Stimulated activated CD8-positive, alpha-beta memory T cell treated with anti-CD3 and anti-CD28 coated beads, Interleukin-12 subunit alpha, Interleukin-12 subunit beta, amount 100 ng/mL, for 4 hours (primary cell): ENCODE measurements around the gene MYO18A.

ENCODE experiments used
- DNase-seq: peaks from one replicate; pipeline ENCODE4 v3.0.0-alpha.2; 2020; ENCODE audit warnings: low read depth

MYO18A gene

GRCh38 chr17:29168079-29168758 lies 12.0 kb downstream of the MYO18A start:
- DNase-seq, result no peak

GRCh38 chr17:29167393-29168078 lies 12.7 kb downstream of the MYO18A start:
- no peak for DNase-seq

DNA sequence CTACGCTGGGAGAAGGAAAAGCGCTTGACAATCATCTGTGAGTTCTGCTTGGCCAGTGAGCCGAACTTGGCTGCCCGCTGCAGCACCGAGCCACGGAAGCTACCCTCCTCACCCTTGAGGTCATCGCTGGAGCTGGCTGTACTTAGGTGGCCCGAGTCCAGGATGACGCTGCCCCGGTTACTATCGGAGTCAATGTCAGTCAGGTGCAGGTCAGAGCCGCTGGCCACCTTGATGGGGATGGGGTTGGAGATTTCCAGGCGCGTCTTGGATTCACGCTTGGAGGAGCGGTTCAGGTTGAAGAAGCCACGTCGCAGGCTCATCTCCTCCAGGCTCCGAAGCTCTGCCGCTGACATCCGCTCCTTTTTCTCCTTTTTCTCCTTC lies 13.7 kb downstream of the MYO18A start:
- no peak for DNase-seq

DNA sequence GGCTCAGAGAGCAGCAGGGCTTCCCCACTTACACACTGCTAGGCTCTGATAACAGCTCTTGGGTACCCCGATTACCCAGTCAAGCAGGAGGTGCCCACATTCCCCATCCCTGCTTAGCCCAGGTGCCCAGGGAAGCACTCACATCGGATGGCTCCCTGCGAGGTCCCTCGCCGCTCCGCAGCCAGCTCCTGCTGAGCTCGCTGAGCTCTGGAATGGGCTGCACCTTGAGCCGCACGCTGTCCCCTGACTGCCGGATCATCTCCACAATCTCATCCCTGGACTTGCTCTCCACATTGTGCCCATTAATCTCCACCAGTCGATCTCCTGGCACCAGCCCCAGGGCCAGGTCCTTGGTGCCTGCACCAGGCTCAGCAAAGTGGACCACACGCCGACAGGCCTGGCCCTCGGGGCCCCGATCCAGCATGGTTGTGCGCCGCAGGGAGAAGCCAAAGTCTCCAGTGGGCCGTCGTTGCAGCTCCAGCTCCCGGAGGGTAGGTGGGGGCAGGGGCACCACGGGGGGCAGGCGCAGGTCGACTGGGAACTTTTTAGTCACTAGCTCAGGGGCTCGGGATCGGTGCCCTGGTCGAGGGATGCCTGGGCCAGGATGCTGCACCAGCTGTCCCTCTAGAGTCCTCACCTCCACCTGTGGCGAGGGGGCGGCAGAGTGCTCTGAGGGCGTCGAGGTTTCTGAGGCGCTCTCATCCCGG lies 14.2 kb downstream of the MYO18A start:
- DNase-seq, result no peak

- DNase-seq, result no peak
Observed at GRCh38 chr17:29165261-29165660, 14.9 kb downstream of the MYO18A start.

DNA sequence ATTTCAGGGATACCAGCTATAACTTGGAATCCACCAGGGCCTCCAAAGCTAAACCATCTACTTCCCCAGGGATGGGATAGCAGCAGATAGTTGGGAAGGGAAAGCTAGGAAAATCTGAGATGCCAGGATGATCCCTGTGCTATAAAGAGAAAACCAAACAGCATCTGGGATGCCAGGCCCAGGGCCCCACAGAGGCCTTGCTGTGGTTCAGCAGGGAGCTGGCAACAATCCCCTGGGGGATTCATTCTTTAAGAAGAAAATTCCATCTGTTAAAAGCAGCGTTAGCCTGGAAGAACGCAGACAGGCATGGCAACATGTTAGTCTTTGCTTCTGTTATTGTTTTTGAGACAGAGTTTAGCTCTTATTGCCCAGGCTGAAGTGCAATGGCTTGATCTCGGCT lies 16.6 kb downstream of the MYO18A start:
- DNase-seq, result no peak

DNA sequence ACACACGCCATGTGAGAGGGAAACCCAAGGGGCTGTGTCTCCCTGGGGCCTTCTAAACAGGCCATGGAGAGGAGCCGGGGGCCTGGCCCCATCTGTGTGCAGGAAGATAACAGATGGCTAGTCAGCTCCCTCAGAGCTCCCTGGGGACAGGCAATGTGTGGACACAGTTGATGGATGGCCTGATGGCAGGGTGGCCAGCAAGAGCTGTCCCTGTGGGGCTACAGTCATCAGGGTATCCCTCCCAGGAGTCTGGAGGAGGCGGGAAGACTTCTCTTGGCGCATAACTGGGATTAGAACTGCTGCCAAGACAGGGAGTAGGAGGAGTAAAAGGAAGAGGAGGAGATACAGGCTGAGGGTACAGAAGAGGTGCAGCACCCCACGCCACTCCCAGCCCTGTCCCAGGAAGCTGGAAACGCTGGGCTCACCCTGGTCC lies 17.3 kb downstream of the MYO18A start:
- DNase-seq, result no peak

DNA sequence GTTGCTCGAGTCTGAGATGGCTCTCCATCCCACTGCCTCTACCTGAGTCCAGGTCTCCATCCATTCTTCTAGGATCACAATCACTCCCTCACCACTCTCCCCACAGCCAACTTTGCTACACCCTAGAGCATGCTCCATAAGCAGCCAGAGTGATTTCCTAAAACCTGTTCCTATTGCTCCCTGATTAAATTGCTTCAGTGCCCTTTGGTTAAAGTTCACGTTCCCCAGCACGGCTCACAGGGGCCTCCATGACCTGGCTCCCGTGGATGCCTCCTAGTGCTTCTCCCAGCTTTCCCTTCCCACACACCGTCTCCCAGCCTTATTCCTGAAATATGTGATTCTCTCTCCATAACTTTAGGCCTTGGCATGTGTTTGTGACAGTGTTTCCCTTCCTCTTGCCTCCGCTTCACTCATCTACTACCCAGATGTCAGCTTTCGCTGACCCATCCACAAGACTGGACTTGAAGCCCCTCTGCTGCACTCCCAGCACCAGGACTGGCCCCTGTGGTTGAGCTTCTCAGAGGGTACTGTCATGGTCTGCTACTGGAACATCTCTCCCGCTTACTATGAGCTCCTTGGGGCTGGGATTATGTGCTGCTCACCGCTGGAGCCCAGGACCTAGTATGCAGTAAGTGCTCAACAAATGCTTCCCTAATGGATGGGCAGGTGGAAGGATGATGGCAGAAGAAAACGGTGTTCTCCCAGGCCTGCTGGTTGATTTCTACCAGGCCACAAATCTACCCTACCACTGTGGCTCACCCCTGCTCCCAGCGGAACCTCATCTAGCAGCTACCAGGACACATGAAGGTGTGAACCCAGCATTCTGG lies 17.9 kb downstream of the MYO18A start:
- DNase-seq, result no peak

DNA sequence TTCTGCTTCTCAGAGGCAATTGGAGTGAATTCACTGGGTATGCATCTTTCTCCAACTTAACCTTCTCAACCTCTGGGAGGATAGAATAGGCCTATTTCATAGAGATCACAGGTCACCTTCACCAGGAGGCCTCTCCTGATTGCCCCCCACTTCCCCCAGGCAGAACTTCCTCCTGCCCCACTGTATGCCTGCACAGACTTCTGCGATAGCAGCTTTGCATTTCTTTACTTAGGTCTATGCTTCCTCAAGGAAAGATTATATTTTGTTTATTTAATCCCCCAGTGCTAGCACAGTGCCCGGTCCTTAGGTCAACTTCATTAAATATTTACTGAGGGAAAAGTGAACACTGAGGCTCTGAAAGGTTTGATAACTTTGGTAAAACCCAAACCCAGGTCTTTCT lies 19.9 kb downstream of the MYO18A start:
- no peak for DNase-seq

DNA sequence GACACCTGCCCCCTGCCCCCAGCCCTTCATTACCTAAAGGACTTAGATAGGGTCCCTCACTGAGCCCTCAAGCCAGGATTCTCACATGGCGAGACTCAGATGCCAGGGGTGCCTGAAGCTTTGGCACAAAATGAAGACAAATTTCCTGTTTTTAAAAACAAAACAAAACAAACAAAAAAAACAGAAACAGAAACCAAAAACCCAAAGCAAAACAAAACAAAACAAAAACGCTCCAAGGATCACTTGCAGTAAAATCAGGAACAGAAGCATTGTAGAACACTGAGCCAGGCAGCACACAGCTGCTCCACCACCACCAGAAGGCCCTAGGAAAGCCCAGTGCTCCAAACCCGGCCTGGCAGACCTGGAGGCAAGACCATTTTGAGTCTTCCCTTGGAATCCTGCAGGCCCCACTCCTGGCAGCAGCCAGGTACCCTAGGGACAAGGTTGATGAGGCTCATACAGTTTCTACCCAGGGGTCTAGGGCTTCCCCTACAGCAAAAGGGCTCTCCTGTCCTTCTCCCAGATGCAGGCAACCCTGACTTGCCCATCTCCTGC lies 20.8 kb downstream of the MYO18A start:
- DNase-seq, result no peak

- no peak for DNase-seq
Observed at GRCh38 chr17:29158488-29159275, 21.5 kb downstream of the MYO18A start.

DNA sequence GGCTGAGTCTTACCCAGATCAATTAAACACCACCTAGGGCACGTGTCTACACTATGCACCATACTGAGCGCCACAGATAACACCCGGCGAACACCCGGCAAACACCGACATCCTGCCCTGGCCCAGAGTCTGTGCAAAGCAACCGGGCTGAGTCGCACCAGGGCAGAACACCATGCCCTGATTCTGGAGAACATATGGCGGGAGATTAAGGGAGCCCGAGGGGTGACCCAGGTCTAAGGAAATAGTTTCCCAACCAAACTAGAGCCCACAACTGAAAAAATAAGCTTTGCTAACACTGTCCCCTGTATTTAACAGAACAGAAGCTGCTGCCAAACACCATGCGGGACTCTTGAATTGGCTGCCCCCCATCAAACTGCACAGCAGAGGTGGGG lies 22.1 kb downstream of the MYO18A start:
- DNase-seq, result no peak

GRCh38 chr17:29157310-29157709 lies 22.9 kb downstream of the MYO18A start:
- no peak for DNase-seq

GRCh38 chr17:29156781-29157180 lies 23.4 kb downstream of the MYO18A start:
- DNase-seq, result no peak

DNA sequence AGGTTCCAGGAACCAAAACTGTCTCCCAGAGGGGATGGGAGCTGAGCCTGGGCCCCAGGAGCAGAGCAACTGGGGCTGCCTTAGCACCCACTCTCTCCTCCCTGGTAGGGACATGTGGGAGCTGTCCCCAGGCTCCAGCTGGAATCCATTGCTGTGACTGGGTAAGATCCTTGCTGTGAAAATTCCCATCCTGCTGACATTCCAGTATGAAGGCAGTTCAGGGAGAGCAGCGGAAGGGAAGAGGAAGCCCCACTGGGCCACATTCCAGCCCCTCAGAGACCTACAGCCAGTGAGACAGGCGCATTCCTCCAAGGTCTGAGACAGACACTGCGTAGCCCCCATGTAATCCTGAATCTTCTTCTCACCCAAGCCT lies 24.2 kb downstream of the MYO18A start:
- DNase-seq, result no peak

GRCh38 chr17:29155227-29155965 lies 24.8 kb downstream of the MYO18A start:
- peak; percentile 43 for DNase-seq

DNA sequence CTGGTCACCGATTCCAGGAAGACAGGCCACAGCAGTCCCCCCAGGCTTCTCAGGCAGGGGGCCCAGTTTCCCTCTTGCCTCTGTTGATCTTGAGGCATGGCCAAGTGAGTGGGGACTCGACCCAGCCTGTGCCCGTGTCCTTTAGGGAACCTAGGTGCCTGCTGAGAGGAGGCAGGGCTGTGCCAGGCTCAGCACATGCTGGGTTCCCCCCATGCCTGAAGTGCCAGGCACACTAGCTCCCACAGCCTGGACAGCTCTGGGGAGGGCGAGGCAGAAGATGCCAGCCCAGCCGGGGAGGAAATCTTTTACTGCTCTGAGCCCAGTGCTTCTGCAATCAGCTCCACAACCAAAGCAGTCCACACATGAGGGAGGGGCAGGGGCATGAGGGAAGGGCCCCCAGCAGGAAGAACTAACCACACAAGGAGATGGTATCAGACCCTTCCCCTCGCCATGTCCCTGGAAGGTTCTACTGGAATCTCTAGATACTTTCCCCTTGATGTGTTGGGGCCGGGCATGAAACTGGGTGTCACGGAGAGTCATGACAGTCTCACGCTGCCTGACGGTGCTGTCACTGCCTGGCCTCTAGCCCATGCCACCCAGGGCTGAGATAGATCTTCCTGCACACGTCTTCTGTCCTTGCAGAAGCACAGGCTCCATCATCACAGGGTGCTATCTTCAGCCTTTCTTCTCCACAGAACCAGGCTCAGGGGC lies 25.5 kb downstream of the MYO18A start:
- no peak for DNase-seq

- no peak for DNase-seq
Observed at GRCh38 chr17:29151567-29151966, 28.6 kb downstream of the MYO18A start.

DNA sequence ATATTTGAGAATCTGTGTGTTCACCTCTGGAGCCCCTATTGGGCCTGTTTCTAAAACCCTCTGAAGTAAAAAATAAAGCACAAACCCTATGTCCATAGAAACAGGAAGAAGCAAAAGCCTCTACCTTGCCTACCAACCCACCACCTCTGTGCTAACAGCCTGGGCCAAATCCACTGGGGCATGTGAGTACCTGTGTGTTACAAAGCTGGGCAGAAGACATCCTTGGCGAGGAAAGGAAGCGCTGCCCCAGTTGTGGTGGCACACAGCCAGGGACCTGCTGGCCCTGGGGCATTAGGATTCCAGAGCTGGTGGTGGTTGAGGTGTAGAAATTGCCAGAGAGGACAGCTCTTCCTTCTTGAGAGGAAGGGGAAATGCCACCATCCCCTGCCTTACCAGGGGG lies 30.0 kb downstream of the MYO18A start:
- no peak for DNase-seq
